ENCODE results near the gene AAMP.

DNA sequence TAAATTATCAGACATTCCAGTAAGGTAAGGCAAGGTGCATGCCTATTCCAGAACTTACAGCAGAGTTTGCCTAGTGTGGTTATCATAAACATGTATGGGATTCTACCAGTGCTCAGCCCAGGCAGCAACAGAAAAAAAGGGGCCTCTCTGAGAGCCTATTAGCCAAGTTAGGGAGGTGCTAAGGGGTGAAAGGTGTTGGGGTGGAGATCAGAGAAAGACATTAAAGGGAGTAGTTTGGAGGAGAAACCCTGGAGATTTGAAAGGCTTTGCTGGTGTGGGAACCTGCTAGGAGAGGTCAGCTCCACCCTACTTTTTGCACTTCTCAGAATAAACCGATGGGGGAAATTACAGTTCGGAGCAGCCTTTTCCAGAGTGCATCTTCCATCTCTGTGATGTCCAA lies 50.0 kb downstream of the AAMP start:
- TF ChIP-seq, protein P1, sequence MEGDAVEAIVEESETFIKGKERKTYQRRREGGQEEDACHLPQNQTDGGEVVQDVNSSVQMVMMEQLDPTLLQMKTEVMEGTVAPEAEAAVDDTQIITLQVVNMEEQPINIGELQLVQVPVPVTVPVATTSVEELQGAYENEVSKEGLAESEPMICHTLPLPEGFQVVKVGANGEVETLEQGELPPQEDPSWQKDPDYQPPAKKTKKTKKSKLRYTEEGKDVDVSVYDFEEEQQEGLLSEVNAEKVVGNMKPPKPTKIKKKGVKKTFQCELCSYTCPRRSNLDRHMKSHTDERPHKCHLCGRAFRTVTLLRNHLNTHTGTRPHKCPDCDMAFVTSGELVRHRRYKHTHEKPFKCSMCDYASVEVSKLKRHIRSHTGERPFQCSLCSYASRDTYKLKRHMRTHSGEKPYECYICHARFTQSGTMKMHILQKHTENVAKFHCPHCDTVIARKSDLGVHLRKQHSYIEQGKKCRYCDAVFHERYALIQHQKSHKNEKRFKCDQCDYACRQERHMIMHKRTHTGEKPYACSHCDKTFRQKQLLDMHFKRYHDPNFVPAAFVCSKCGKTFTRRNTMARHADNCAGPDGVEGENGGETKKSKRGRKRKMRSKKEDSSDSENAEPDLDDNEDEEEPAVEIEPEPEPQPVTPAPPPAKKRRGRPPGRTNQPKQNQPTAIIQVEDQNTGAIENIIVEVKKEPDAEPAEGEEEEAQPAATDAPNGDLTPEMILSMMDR (IDR thresholded peaks at IDR 0.05): no peak
- TF ChIP-seq ESRRA (CRISPR knock-in tag; IDR thresholded peaks at IDR 0.05; ENCODE audit: borderline replicate concordance): no peak
- no peak for TF ChIP-seq ZNF317 (CRISPR knock-in tag; IDR thresholded peaks at IDR 0.05; ENCODE audit: borderline replicate concordance, low read depth)
